D721Med (cell line): ENCODE measurements around the gene SNX8.

ENCODE experiments used
- DNase-seq: peaks from one replicate; pipeline ENCODE4 v3.0.0; 2011; ENCODE audit warnings: low spot score; ENCODE audit not compliant: insufficient read length
- FAIRE-seq: peaks from 2 replicates; lab custom pipeline; 2011; peaks lifted over from hg19 to GRCh38; lab: Jason Lieb, UNC
- CTCF ChIP-seq: IDR thresholded peaks from 2 replicates; pipeline ENCODE4 v1.5.1; 2012; ENCODE audit warnings: mild to moderate bottlenecking, control low read depth; ENCODE audit not compliant: insufficient read depth; ENCODE audit errors: missing control alignments

The SNX8 gene

GRCh38 chr7:2230882-2231281 is 83.4 kb downstream of the SNX8 start:
- FAIRE-seq: no peak

GRCh38 chr7:2230226-2230625 is 84.0 kb downstream of the SNX8 start:
- no peak for TF ChIP-seq CTCF
- no peak for FAIRE-seq
- no peak for DNase-seq

More at GRCh38 chr7:2230882-2231281, 83.4 kb downstream of the SNX8 start:
- no peak for TF ChIP-seq CTCF
- DNase-seq: no peak

- DNase-seq (no peak), FAIRE-seq (no peak)
- TF ChIP-seq CTCF: no peak
Observed at GRCh38 chr7:2229467-2229866, 84.8 kb downstream of the SNX8 start.

- no peak for FAIRE-seq
- TF ChIP-seq CTCF: no peak
- no peak for DNase-seq
Observed at GRCh38 chr7:2228921-2229320, 85.3 kb downstream of the SNX8 start.

GRCh38 chr7:2227699-2228098 is 86.5 kb downstream of the SNX8 start:
- no peak for DNase-seq
- no peak for FAIRE-seq
- no peak for TF ChIP-seq CTCF

- FAIRE-seq (no peak), DNase-seq (no peak)
- no peak for TF ChIP-seq CTCF
Observed at GRCh38 chr7:2225830-2226229, 88.4 kb downstream of the SNX8 start.

- DNase-seq: no peak
- no peak for TF ChIP-seq CTCF
- no peak for FAIRE-seq
Observed at GRCh38 chr7:2225336-2225735, 88.9 kb downstream of the SNX8 start.
